ENCODE data around the gene ERICH6. TPM values are rescaled to one million over a fixed set of nuclear protein-coding genes. Genes with fewer than 3 reads are reported as not detected.

Gene ERICH6
- total RNA-seq, 1 experiment from 2014 or later = not detected

DNA sequence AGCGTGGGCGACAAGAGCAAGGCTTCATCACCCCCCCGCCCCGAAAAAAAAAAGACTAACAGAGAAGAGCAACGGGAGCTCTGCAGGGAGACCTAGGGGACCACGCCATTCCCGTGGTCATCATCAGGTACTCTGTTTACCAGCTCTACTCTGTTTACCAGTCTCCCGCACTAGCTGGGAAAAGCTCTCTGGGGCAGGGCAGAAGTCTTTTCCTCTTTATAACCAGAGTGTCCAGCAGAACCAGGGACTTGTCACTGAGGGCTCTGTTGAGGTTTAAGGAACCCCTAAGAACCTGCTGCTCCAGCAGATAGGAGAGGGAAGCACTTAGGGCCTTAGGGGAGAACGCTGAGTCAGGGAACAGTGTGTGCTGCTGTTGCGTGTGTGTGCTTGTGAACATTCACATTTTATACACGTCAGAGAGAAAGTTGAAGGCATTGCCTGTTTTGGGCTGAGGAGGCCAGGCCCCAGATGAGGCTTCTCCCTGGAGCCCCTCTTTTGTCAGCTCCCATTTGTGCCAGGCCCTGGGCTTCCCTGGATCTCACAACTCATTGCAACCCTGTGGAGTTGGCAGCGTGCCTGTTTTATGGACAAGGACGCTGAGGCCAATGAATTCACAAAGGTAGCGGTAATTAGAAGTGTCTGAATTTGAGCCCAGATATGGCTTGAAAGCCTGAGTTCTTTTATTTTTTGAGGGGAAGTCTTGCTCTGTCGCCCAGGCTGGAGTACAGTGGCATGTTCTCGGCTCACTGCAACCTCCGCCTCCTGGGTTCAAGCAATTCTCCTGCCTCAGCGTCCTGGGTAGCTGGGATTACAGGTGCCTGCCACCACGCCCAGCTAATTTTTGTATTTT, 24.2 kb upstream of the ERICH6 start:
- intact Hi-C loops (cut with micrococcal nuclease; ENCODE audit: unreplicated experiment) = no loop called here
- CTCF ChIA-PET = interaction anchor here (0.5 to 1.3 kb wide), 2 partner anchors 24 to 35 kb away, joined by 4 to 5 read pairs; partner anchors contain the start of genes ERICH6 and SIAH2
- peaks cover 18% of the 10 kb centered on the region for H3K4me1 Mint-ChIP-seq (ENCODE audit: low read depth, unreplicated experiment)

DNA sequence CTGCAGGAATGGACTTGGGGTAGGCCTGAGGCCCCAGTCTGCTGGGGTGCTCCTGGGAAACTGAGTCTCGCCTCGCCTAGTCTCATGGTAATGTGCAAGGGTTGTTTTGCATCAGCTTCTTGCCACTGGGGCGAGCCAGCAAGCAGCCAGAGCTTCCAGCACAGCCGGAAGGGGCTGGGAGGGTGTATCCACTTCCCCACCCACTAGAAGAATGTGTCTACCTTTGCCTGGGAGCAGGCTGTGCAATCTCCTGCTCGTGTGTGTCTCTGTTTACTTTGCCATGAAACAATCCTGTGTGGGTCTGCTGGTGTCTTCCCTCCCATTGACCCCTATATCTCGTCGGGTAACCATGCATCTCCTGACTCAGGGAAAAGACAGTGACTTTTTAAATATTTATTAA, 21.8 kb upstream of the ERICH6 start:
- peak; percentile 59 for DNase-seq
- H3K27ac Mint-ChIP-seq (ENCODE audit: unreplicated experiment) = no peak overlapping the region
- H3K36me3 Mint-ChIP-seq (ENCODE audit: insufficient read depth, unreplicated experiment) = no peaks in the 10 kb centered on the region
- TF ChIP-seq, protein P1, sequence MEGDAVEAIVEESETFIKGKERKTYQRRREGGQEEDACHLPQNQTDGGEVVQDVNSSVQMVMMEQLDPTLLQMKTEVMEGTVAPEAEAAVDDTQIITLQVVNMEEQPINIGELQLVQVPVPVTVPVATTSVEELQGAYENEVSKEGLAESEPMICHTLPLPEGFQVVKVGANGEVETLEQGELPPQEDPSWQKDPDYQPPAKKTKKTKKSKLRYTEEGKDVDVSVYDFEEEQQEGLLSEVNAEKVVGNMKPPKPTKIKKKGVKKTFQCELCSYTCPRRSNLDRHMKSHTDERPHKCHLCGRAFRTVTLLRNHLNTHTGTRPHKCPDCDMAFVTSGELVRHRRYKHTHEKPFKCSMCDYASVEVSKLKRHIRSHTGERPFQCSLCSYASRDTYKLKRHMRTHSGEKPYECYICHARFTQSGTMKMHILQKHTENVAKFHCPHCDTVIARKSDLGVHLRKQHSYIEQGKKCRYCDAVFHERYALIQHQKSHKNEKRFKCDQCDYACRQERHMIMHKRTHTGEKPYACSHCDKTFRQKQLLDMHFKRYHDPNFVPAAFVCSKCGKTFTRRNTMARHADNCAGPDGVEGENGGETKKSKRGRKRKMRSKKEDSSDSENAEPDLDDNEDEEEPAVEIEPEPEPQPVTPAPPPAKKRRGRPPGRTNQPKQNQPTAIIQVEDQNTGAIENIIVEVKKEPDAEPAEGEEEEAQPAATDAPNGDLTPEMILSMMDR (IDR thresholded peaks at IDR 0.05; ENCODE audit: unreplicated experiment) = no peak
- peaks cover 18% of the 10 kb centered on the region for H3K4me1 Mint-ChIP-seq (ENCODE audit: low read depth, unreplicated experiment)
- no TSS peak for BruUV-seq (replicated peaks)
- no peaks in the 10 kb centered on the region for H3K9me3 Mint-ChIP-seq (ENCODE audit: low read depth, unreplicated experiment)
- no peak overlapping the region for H3K4me3 Mint-ChIP-seq (ENCODE audit: low read depth, unreplicated experiment)
- no peaks in the 10 kb centered on the region for H3K27me3 Mint-ChIP-seq (ENCODE audit: unreplicated experiment)
- intact Hi-C loops (cut with micrococcal nuclease; ENCODE audit: unreplicated experiment) = no loop called here
- CTCF ChIA-PET = interaction anchor here (0.6 to 2.0 kb wide), 5 partner anchors 13 to 158 kb away, joined by 3 to 7 read pairs (median 5); no protein-coding TSS in a partner anchor

More for the DNA sequence above, 24.2 kb upstream of the ERICH6 start:
- no TSS peak for BruUV-seq (replicated peaks)
- TF ChIP-seq, protein P1 (IDR thresholded peaks at IDR 0.05; ENCODE audit: unreplicated experiment) = no peak
- DNase-seq = no peak
- H3K9me3 Mint-ChIP-seq (ENCODE audit: low read depth, unreplicated experiment) = no peaks in the 10 kb centered on the region
- no peak overlapping the region for H3K4me3 Mint-ChIP-seq (ENCODE audit: low read depth, unreplicated experiment)
- H3K27ac Mint-ChIP-seq (ENCODE audit: unreplicated experiment) = no peak overlapping the region
- no peaks in the 10 kb centered on the region for H3K27me3 Mint-ChIP-seq (ENCODE audit: unreplicated experiment)
- H3K36me3 Mint-ChIP-seq (ENCODE audit: insufficient read depth, unreplicated experiment) = no peaks in the 10 kb centered on the region

DNA sequence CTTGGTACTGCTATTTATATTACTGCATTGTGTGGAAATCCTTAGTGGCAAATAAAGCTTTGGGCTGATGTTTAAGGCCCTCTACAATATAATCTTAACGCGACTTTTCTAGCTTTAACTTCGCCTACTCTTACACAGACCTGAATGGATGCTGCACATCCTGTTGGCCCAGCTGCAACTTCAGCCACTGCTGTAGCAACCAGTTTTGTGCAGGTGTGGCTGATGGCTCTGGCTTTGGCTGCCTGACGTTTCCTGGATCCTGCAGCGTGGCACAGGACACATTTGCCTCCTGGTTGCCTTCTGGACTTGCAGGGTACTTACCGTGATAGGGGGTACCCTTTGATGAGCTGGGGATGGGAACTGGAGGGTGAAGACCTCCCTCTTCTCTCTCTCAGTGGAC, 20.2 kb upstream of the ERICH6 start:
- no TSS peak for BruUV-seq (replicated peaks)
- Mint-ChIP-seq H3K27me3 (ENCODE audit: unreplicated experiment) (no peaks in the 10 kb centered on the region), H3K36me3 (ENCODE audit: insufficient read depth, unreplicated experiment) (no peaks in the 10 kb centered on the region), H3K4me1 (ENCODE audit: low read depth, unreplicated experiment) (peaks cover 18% of the 10 kb centered on the region), H3K27ac (ENCODE audit: unreplicated experiment) (no peak overlapping the region), H3K9me3 (ENCODE audit: low read depth, unreplicated experiment) (no peaks in the 10 kb centered on the region), H3K4me3 (ENCODE audit: low read depth, unreplicated experiment) (no peak overlapping the region)
- CTCF ChIA-PET = interaction anchor here (1.0 to 2.0 kb wide), 2 partner anchors 38 to 40 kb away, joined by 4 to 7 read pairs; no protein-coding TSS in a partner anchor
- intact Hi-C loops (cut with micrococcal nuclease; ENCODE audit: unreplicated experiment) = no loop called here
- DNase-seq = no peak
- TF ChIP-seq, protein P1 (IDR thresholded peaks at IDR 0.05; ENCODE audit: unreplicated experiment) = no peak

DNA sequence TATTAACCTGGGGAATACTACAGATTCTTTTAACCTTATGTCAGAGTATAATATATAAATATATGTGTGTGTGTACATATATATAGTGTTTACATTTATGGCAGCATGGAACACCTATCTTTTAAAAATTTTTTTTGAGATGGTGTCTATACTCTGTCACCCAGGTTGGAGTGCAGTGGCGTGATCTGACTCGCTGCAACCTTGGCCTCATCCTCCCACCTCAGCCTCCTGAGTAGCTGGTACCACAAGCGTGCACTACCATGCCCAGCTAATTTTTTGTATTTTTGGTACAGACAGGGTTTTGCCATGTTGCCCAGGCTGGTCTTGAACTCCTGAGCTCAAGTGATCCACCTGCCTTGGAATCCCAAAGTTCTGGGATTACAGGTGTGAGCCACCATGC, 18.5 kb upstream of the ERICH6 start:
- TF ChIP-seq, protein P1 (IDR thresholded peaks at IDR 0.05; ENCODE audit: unreplicated experiment) = no peak
- no peaks in the 10 kb centered on the region for H3K9me3 Mint-ChIP-seq (ENCODE audit: low read depth, unreplicated experiment)
- no peak overlapping the region for H3K4me3 Mint-ChIP-seq (ENCODE audit: low read depth, unreplicated experiment)
- no peak overlapping the region for H3K27ac Mint-ChIP-seq (ENCODE audit: unreplicated experiment)
- no peak for DNase-seq
- intact Hi-C loops (cut with micrococcal nuclease; ENCODE audit: unreplicated experiment) = no loop called here
- no peaks in the 10 kb centered on the region for H3K27me3 Mint-ChIP-seq (ENCODE audit: unreplicated experiment)
- peaks cover 18% of the 10 kb centered on the region for H3K4me1 Mint-ChIP-seq (ENCODE audit: low read depth, unreplicated experiment)
- BruUV-seq (replicated peaks) = no TSS peak
- H3K36me3 Mint-ChIP-seq (ENCODE audit: insufficient read depth, unreplicated experiment) = no peaks in the 10 kb centered on the region
- CTCF ChIA-PET = interaction anchor here (1.5 to 2.0 kb wide), 2 partner anchors 18 to 143 kb away, joined by 6 to 11 read pairs; partner anchors contain the start of gene ERICH6
